Measurements from ENCODE around the gene GAB3.
A peak's percentile ranks its signal among the peaks of the same experiment; 100 is the strongest.

The GAB3 gene
- long read RNA-seq, donor 1, partial matches to known transcripts, result 0 of 1 reads
- long read RNA-seq, donor 1, other reads (novel, unspliced or antisense), result 0 of 1 reads
- long read RNA-seq, donor 2, result 0 reads
- long read RNA-seq, donor 3, partial matches to known transcripts, result 0 of 1 reads
- long read RNA-seq, donor 3, other reads (novel, unspliced or antisense), result 0 of 1 reads
- long read RNA-seq, donor 4, result 0 reads
- long read RNA-seq, donor 5, result 0 reads
- long read RNA-seq, donor 6, result 0 reads
- long read RNA-seq, donor 7, result 0 reads
- long read RNA-seq, donor 8, result 0 reads

- peak; percentile 53 for DNase-seq
Observed at GRCh38 chrX:154750301-154751202, at the start of gene GAB3. Gene GAB3 (minus strand): TSS chrX:154751077. CDS start chrX:154751025, 52 bp downstream.

GRCh38 chrX:154799556-154800348, 48.9 kb upstream of the GAB3 start:
- DNase-seq, result no peak

- DNase-seq, result no peak
Observed at GRCh38 chrX:154797006-154797405, 46.1 kb upstream of the GAB3 start.

- no peak for DNase-seq
Observed at GRCh38 chrX:154795016-154795415, 44.1 kb upstream of the GAB3 start.

GRCh38 chrX:154793084-154793795, 42.4 kb upstream of the GAB3 start:
- no peak for DNase-seq

- no peak for DNase-seq
Observed at GRCh38 chrX:154791939-154792338, 41.1 kb upstream of the GAB3 start.

- DNase-seq, result no peak
Observed at GRCh38 chrX:154791467-154791866, 40.6 kb upstream of the GAB3 start.

GRCh38 chrX:154785716-154786115, 34.8 kb upstream of the GAB3 start:
- no peak for DNase-seq

GRCh38 chrX:154784149-154784995, 33.5 kb upstream of the GAB3 start:
- DNase-seq, result no peak

- no peak for DNase-seq
Observed at GRCh38 chrX:154780968-154781367, 30.1 kb upstream of the GAB3 start.

GRCh38 chrX:154779261-154779660, 28.4 kb upstream of the GAB3 start:
- DNase-seq, result no peak

GRCh38 chrX:154776753-154777152, 25.9 kb upstream of the GAB3 start:
- DNase-seq, result no peak

- DNase-seq, result no peak
Observed at GRCh38 chrX:154775419-154776349, 24.8 kb upstream of the GAB3 start.

- no peak for DNase-seq
Observed at GRCh38 chrX:154774622-154775021, 23.7 kb upstream of the GAB3 start.

GRCh38 chrX:154762537-154763296, 11.8 kb upstream of the GAB3 start, which contains the start of gene DKC1:
Gene DKC1 (plus strand): TSS chrX:154762864. CDS start chrX:154762966, 102 bp downstream.
- peak; percentile 81 for DNase-seq

- DNase-seq, result no peak
Observed at GRCh38 chrX:154761977-154762536, 11.2 kb upstream of the GAB3 start.

GRCh38 chrX:154758696-154759095, 7.8 kb upstream of the GAB3 start:
- DNase-seq, result no peak

GRCh38 chrX:154751669-154752271, 893 bp upstream of the GAB3 start:
- DNase-seq, result no peak

Data from right kidney (tissue), 9 donors.